Panc1 (cell line): ENCODE measurements around the gene MT1B. TPM values are rescaled to one million over a fixed set of nuclear protein-coding genes. Genes with fewer than 3 reads are reported as not detected.

Experiments used
- ATAC-seq: fragments of 200-7000 bp; cut with Tn5 transposase; 2 replicates; pipeline ENCODE4 v1.9.1; 2020; ENCODE audit warnings: mild to moderate bottlenecking, moderate library complexity
- BruUV-seq: library from RNA; stranded (reverse); fragments of 400-500 nt; replicated peaks from 2 replicates; lab custom pipeline; 2021; lab: Mats Ljungman, UMichigan
- CTCF ChIA-PET: fragments of 300-600 bp; sonication (Branson Sonifier 250); formaldehyde crosslinking; loops from one replicate; lab custom pipeline; 2022; ENCODE audit warnings: antibody characterized with exemption; lab: Charles Lee
- POLR2A ChIA-PET: fragments of 300-600 bp; sonication (Branson Sonifier 250); formaldehyde crosslinking; loops from one replicate; lab custom pipeline; 2022; ENCODE audit warnings: antibody characterized with exemption; lab: Charles Lee
- DNase-seq: peaks from one replicate; pipeline ENCODE4 v3.0.0-alpha.2; 2010; ENCODE audit warnings: low read depth, low spot score
- H3K27ac ChIP-seq: 2 replicates; pipeline ENCODE4 v1.5.1; 2011; ENCODE audit warnings: mild to moderate bottlenecking, low read length, inconsistent platforms
- H3K27me3 ChIP-seq: fragments of 200-500 bp; sonication (Bioruptor generic); 2 replicates; pipeline ENCODE4 v1.6.0; 2014; ENCODE audit warnings: low read length, inconsistent platforms; ENCODE audit not compliant: control insufficient read depth, insufficient read depth
- H3K36me3 ChIP-seq: fragments of 200-500 bp; sonication (Bioruptor generic); 2 replicates; pipeline ENCODE4 v1.5.1; 2014; ENCODE audit warnings: inconsistent platforms, mild to moderate bottlenecking, low read length, moderate library complexity; ENCODE audit not compliant: control insufficient read depth, insufficient read depth
- H3K4me1 ChIP-seq: 2 replicates; pipeline ENCODE4 v1.5.1; 2011; ENCODE audit warnings: inconsistent platforms, mild to moderate bottlenecking, low read length, moderate library complexity; ENCODE audit not compliant: control insufficient read depth, insufficient read depth
- H3K4me3 ChIP-seq, 2 experiments: 2 replicates each; pipeline ENCODE4 v1.5.1; 2011 to 2012; ENCODE audit warnings: low read depth in 2 of 2, low read length in 2 of 2, mild to moderate bottlenecking in 2 of 2, inconsistent platforms in 1 of 2, moderate library complexity in 1 of 2
- H3K9me3 ChIP-seq: fragments of 200-500 bp; sonication (Bioruptor generic); 2 replicates; pipeline ENCODE4 v1.5.1; 2014; ENCODE audit warnings: low read depth, mild to moderate bottlenecking, inconsistent platforms, low read length, moderate library complexity; ENCODE audit not compliant: control insufficient read depth, insufficient read depth
- CTCF ChIP-seq: fragments of 450-650 bp; IDR thresholded peaks from 2 replicates; pipeline ENCODE4 v1.5.1; 2017; ENCODE audit warnings: mild to moderate bottlenecking
- POLR2AphosphoS5 ChIP-seq: IDR thresholded peaks from 2 replicates; pipeline ENCODE4 v1.6.1; 2012; ENCODE audit warnings: mild to moderate bottlenecking, low read depth, low read length, moderate library complexity
- REST ChIP-seq, 2 experiments: IDR thresholded peaks; 2 replicates each; pipeline ENCODE4 v1.6.1; 2011 to 2012; ENCODE audit warnings: low read depth in 2 of 2, control low read depth in 1 of 2, low read length in 1 of 2, mild to moderate bottlenecking in 1 of 2, moderate library complexity in 1 of 2; ENCODE audit not compliant: insufficient read depth in 1 of 2
- SIN3A ChIP-seq: IDR thresholded peaks from 2 replicates; pipeline ENCODE4 v1.6.1; 2012; ENCODE audit warnings: low read depth, mild to moderate bottlenecking, low read length, moderate library complexity, borderline replicate concordance; ENCODE audit not compliant: insufficient read depth
- TCF7L2 ChIP-seq: IDR thresholded peaks from 2 replicates; pipeline ENCODE4 v1.6.1; 2011; ENCODE audit warnings: mild to moderate bottlenecking, low read depth, low read length, inconsistent platforms
- in situ Hi-C: cut with HindIII; loops from 2 replicates; pipeline ENCODE4 v1.10.0; 2016; ENCODE audit warnings: low sequenced_read_pairs, low pct_unique_long_range_greater_than_20kb
- intact Hi-C: fragments of 100-400 bp; cut with micrococcal nuclease; formaldehyde crosslinking; loops from one replicate; pipeline ENCODE4 v1.10.0; 2022; ENCODE audit not compliant: unreplicated experiment
- total RNA-seq: library from RNA; stranded (reverse); gene quantifications from one replicate; pipeline ENCODE4 v1.2.1, GENCODE V29; 2021; ENCODE audit not compliant: unreplicated experiment

MT1B gene
- total RNA-seq, 1 experiment from 2014 or later: not detected

DNA sequence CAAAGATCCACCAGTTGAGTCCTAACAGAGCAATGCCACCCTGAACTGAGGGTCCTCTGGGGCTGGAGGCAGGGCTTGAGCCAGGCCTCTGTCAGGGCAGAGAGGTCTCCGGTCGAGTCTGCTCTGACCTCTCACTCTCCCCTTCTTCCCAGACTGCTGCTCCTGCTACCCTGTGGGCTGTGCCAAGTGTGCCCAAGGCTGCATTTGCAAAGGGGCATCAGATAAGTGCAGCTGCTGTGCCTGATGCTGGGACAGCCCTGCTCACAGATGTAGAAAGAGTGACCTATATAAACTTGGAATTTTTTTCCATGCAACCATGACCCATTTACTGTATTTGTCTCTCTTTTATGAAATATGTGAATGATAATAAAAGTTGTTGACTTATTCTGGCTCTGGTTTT, 2.4 kb upstream of the MT1B start:
- no peak for TF ChIP-seq SIN3A
- no peak for TF ChIP-seq CTCF
- no peak for TF ChIP-seq REST (IDR thresholded peaks at IDR 0.05; ENCODE audit: insufficient read depth in 1 of 2, low read depth in 2 of 2, low read length in 1 of 2)
- TF ChIP-seq TCF7L2: no peak
- no peak for ATAC-seq

GRCh38 chr16:56649820-56650219, 1.9 kb upstream of the MT1B start:
- DNase-seq: no peak
- Histone ChIP-seq H3K36me3 (no peaks in the 10 kb centered on the region), H3K27ac (no peak overlapping the region), H3K9me3 (no peaks in the 10 kb centered on the region), H3K4me3 (no peak overlapping the region), H3K27me3 (no peaks in the 10 kb centered on the region), H3K4me1 (no peaks in the 10 kb centered on the region)
- no peak for ATAC-seq
- in situ Hi-C loops (no loop called here), intact Hi-C loops (no loop called here)
- TF ChIP-seq CTCF: no peak
- TF ChIP-seq TCF7L2: no peak
- TF ChIP-seq REST (IDR thresholded peaks at IDR 0.05; ENCODE audit: insufficient read depth in 1 of 2, low read depth in 2 of 2, low read length in 1 of 2): no peak
- no peak for TF ChIP-seq SIN3A
- TF ChIP-seq POLR2AphosphoS5: no peak
- CTCF ChIA-PET: no interaction called here
- POLR2A ChIA-PET: no interaction called here
- BruUV-seq: no TSS peak

More for the DNA sequence above, 2.4 kb upstream of the MT1B start:
- Histone ChIP-seq H3K9me3 (no peaks in the 10 kb centered on the region), H3K36me3 (no peaks in the 10 kb centered on the region), H3K4me3 (no peak overlapping the region), H3K4me1 (no peaks in the 10 kb centered on the region), H3K27me3 (no peaks in the 10 kb centered on the region), H3K27ac (no peak overlapping the region)
- intact Hi-C loops (no loop called here), in situ Hi-C loops (no loop called here)
- ChIA-PET POLR2A (no interaction called here), CTCF (no interaction called here)
- DNase-seq: no peak
- no TSS peak for BruUV-seq
